AG08396 (cell line): ENCODE results near the gene ITGA2.
A peak's percentile ranks its signal among the peaks of the same experiment; 100 is the strongest.
"Not testable (repeated sequence)": the region's sequence is repeated elsewhere in the genome, so short reads cannot be mapped to it uniquely, and the experiment has no call there.

Source experiments
- DNase-seq: peaks from one replicate; pipeline ENCODE4 v3.0.0; 2012; ENCODE audit warnings: low spot score, mixed read lengths

Gene ITGA2

GRCh38 chr5:53100606-53101005 lies 111.5 kb downstream of the ITGA2 start:
- no peak for DNase-seq

- no peak for DNase-seq
Measured at GRCh38 chr5:53105611-53106300, 116.6 kb downstream of the ITGA2 start.

- no peak for DNase-seq
Measured at GRCh38 chr5:53109056-53109442, 119.9 kb downstream of the ITGA2 start.

GRCh38 chr5:53109443-53110127 lies 120.4 kb downstream of the ITGA2 start, which contains the start of gene MOCS2:
MOCS2 (minus strand) TSS chr5:53109757; CDS start chr5:53107174, 2,583 bp downstream.
- DNase-seq: peak; percentile 99

GRCh38 chr5:53110156-53110555 lies 121.0 kb downstream of the ITGA2 start:
- no peak for DNase-seq

GRCh38 chr5:53111139-53111538 lies 122.0 kb downstream of the ITGA2 start:
- DNase-seq: no peak

- not testable (repeated sequence) for DNase-seq
Measured at GRCh38 chr5:53112307-53112706, 123.2 kb downstream of the ITGA2 start.

GRCh38 chr5:53112909-53113308 lies 123.8 kb downstream of the ITGA2 start:
- no peak for DNase-seq

GRCh38 chr5:53113947-53114346 lies 124.8 kb downstream of the ITGA2 start:
- DNase-seq: no peak

GRCh38 chr5:53114988-53115387 lies 125.8 kb downstream of the ITGA2 start:
- no peak for DNase-seq

GRCh38 chr5:53116597-53116996 lies 127.4 kb downstream of the ITGA2 start:
- DNase-seq: no peak

- DNase-seq: no peak
Measured at GRCh38 chr5:53118879-53119278, 129.7 kb downstream of the ITGA2 start.

GRCh38 chr5:53120165-53120564 lies 131.0 kb downstream of the ITGA2 start:
- DNase-seq: no peak

GRCh38 chr5:53123702-53124101 lies 134.6 kb downstream of the ITGA2 start:
- no peak for DNase-seq

GRCh38 chr5:53126521-53126920 lies 137.4 kb downstream of the ITGA2 start:
- peak; percentile 30 for DNase-seq

- DNase-seq: no peak
Measured at GRCh38 chr5:53127107-53127506, 138.0 kb downstream of the ITGA2 start.

- DNase-seq: no peak
Measured at GRCh38 chr5:53128481-53128880, 139.3 kb downstream of the ITGA2 start.

GRCh38 chr5:53130266-53130665 lies 141.1 kb downstream of the ITGA2 start:
- DNase-seq: peak; percentile 57

GRCh38 chr5:53133020-53133419 lies 143.9 kb downstream of the ITGA2 start:
- DNase-seq: no peak
